Psoas muscle (tissue), 8 donors: Measurements from ENCODE around the gene LEFTY1. TPM values are rescaled to one million over a fixed set of nuclear protein-coding genes. Genes with fewer than 3 reads are reported as not detected.

Experiments used
- ATAC-seq, 4 donors: fragments of 200-7000 bp; cut with Tn5 transposase; one replicate each; pipeline ENCODE4 v1.9.1; 2020; ENCODE audit warnings: moderate library complexity in 3 of 4, mild to moderate bottlenecking in 2 of 4
- DNase-seq, 2 donors: peaks; one replicate each; pipeline ENCODE4 v3.0.0-alpha.2; 2020
- H3K27ac ChIP-seq: fragments of 200-600 bp; one replicate; pipeline ENCODE4 v1.8.0; 2022
- H3K27me3 ChIP-seq, 3 donors: fragments of 200-600 bp in 1 of 3; one replicate each; pipeline versions ENCODE4 v1.6.1 to v1.8.0; 2013 to 2022; ENCODE audit warnings: low read length in 2 of 3, mild to moderate bottlenecking in 2 of 3, moderate library complexity in 1 of 3; ENCODE audit not compliant: insufficient read depth in 3 of 3
- H3K36me3 ChIP-seq, 2 donors: fragments of 200-600 bp in 1 of 2; one replicate each; pipeline versions ENCODE4 v1.6.1 to v1.8.0; 2013 to 2022; ENCODE audit warnings: low read depth in 1 of 2, mild to moderate bottlenecking in 1 of 2, moderate library complexity in 1 of 2; ENCODE audit not compliant: insufficient read depth in 1 of 2
- H3K4me1 ChIP-seq: fragments of 200-600 bp; one replicate; pipeline ENCODE4 v1.8.0; 2022
- H3K4me3 ChIP-seq: fragments of 200-600 bp; one replicate; pipeline ENCODE4 v1.8.0; 2022; ENCODE audit warnings: mild to moderate bottlenecking
- H3K9me3 ChIP-seq: fragments of 200-600 bp; one replicate; pipeline ENCODE4 v1.8.0; 2022
- WGBS, 3 donors: extraction: QIAGEN DNeasy Blood & Tissue Kit; methylation state at CpG; one replicate each; pipeline versions ENCODE4 v1.1.6 to v1.1.7; 2013; 5-methylcytosine and 5-hydroxymethylcytosine counted together
- intact Hi-C, 2 donors: fragments of 100-400 bp; cut with DNase I; formaldehyde crosslinking; loops; one replicate each; pipeline versions ENCODE4 v1.11.0 to v1.14.2; 2022
- polyA plus RNA-seq, 3 donors: library from polyadenylated mRNA; stranded (reverse); fragments of 200-250 nt; gene quantifications; one replicate each; pipeline ENCODE4 v1.2.3, GENCODE V29; 2013
- total RNA-seq, 4 donors: library from RNA; stranded (reverse); fragmentation: NEBNext Ultra II Directional in 2 of 4; extraction: Animal tissue kit (Norgen Biotek cat#: 25700) in 2 of 4; gene quantifications; one replicate each; pipeline versions ENCODE4 v1.2.1 to v1.2.4, GENCODE V29; 2021 to 2023
- TF ChIP-seq, protein P1 (sequence below): fragments of 200-600 bp; IDR thresholded peaks from one replicate; pipeline ENCODE4 v1.8.0; 2022; ENCODE audit warnings: antibody characterized with exemption
- donor health status: healthy with polysubstance abuse.
- donor health status: DM: no; HTN: no; CAD: no; lungs with moderate emphysema.
- donor health status: Bipolar disorder and iron deficiency.
- donor health status: healthy.
- donor health status: DM: yes; HTN: yes; CAD: no.
- donor health status: DM: no; HTN: no; CAD: no.
- donor health status: DM: no; HTN: no; CAD: no.
- donor health status: DM: yes; HTN: yes; CAD: no.

Gene LEFTY1
- total and polyA plus RNA-seq, 7 donors = 0.08 to 0.26 (median 0.13) TPM; not detected in 4

- DNase-seq = no peak
- intact Hi-C loops = no loop called here
- 82 to 92% (median 89%) methylated on average over 14 of the region's 14 CpGs for WGBS, 3 donors
These were observed 39.5 kb upstream of the LEFTY1 start for GRCh38 chr1:225928186-225929175.

DNA sequence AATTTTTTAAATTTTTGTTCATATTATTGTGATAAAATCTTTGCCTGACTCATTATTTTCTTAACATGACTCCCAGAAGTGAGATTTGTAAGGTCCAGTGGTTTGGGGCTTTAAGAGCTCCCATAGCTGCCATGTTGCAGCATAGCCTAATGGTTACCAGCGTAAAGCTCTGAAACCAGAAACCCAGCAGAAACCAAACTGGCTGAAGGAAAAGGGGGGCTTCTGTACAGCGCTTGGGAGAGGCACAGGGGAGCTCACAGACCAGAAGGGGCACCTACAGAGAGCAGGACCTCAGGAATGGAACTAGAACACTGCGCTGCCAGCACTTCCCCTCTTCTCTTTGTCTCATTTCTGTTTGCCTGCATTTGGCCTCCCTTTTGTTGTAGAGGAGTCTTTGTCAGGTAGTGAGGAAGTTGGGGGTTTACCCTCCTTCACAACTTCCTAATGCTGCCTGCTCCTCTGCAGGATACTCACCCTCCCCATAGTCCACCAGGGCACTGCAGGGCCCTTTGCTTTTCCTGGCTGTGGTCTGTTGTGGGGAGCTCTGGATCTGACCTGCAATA lies 37.7 kb upstream of the LEFTY1 start:
- intact Hi-C loops = no loop called here
- Histone ChIP-seq H3K27me3 (no peaks in the 10 kb centered on the region), H3K9me3 (no peaks in the 10 kb centered on the region), H3K27ac (no peak overlapping the region), H3K4me1 (peaks cover 8% of the 10 kb centered on the region), H3K4me3 (no peak overlapping the region), H3K36me3 (peaks cover 0 to 6% of the 10 kb centered on the region in 2 donors)
- ATAC-seq = no peak
- TF ChIP-seq, protein P1, sequence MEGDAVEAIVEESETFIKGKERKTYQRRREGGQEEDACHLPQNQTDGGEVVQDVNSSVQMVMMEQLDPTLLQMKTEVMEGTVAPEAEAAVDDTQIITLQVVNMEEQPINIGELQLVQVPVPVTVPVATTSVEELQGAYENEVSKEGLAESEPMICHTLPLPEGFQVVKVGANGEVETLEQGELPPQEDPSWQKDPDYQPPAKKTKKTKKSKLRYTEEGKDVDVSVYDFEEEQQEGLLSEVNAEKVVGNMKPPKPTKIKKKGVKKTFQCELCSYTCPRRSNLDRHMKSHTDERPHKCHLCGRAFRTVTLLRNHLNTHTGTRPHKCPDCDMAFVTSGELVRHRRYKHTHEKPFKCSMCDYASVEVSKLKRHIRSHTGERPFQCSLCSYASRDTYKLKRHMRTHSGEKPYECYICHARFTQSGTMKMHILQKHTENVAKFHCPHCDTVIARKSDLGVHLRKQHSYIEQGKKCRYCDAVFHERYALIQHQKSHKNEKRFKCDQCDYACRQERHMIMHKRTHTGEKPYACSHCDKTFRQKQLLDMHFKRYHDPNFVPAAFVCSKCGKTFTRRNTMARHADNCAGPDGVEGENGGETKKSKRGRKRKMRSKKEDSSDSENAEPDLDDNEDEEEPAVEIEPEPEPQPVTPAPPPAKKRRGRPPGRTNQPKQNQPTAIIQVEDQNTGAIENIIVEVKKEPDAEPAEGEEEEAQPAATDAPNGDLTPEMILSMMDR = no peak
- WGBS, 3 donors = 83 to 85% (median 83%) methylated on average over 3 of the region's 3 CpGs
- no peak for DNase-seq

More at GRCh38 chr1:225928186-225929175, 39.5 kb upstream of the LEFTY1 start:
- Histone ChIP-seq H3K27me3 (no peaks in the 10 kb centered on the region), H3K4me3 (no peak overlapping the region), H3K9me3 (no peaks in the 10 kb centered on the region), H3K27ac (no peak overlapping the region), H3K4me1 (peaks cover under 1% of the 10 kb centered on the region), H3K36me3 (no peaks in the 10 kb centered on the region)
- no peak for ATAC-seq
- TF ChIP-seq, protein P1 = no peak

DNA sequence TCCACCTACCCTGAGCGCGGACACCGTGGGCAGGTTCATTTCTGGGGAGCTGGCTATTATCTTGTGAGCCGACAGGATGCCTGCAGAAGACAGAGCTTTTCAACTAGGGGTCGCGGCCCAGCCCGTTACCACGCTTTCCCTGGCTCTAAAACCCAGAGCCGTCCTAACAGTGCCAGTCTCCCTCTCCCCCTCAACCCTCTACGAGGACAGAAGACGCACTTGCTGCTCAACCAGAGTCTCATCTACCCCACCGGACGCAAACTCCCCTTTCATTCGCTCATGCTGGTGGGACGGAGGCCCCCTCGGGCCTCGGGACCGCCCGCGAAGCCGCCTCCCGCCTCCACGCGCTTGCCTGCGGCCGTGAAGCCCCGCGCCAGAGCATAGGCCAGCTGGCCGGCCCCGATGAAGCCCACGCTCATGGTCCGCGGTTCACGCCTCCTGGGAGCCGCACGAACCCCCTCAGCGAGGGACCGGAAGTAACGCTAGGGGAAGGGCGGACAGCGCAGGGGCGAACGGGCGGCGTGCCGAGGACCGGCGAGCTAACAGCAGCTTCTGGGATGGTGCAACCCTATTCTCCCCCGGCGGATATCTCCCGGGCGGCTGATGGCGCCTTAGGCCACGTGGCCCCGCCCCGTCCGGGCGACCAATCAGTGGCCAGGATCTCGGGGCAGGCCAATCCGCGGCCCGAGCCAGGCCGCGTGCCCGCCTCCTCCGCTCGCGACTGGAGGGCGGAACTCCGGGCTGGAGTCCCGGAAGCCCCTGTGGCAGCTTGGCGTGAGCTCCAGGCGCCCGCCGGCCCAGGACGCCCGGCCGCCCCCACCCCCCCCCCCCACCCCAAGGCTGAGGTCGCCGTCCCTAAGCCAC lies 35.0 kb upstream of the LEFTY1 start, which contains the start of gene PYCR2:
PYCR2 (minus strand) TSS at position 559 of the 864 bp plus-strand sequence; CDS start at position 419, 140 bp downstream.
- peak within 1 kb of the TSS; percentile 97 for H3K27ac ChIP-seq
- TF ChIP-seq, protein P1 = no peak
- H3K4me3 ChIP-seq = peak within 1 kb of the TSS; percentile 98
- ATAC-seq = peak; percentile 99 to 100 (median 99)
- WGBS, 3 donors = 0% methylated on average over 56 to 80 of the region's 80 CpGs
- no peaks in the 10 kb centered on the region for H3K27me3 ChIP-seq
- DNase-seq = peak; percentile 97 to 99
- peaks cover 14% of the 10 kb centered on the region for H3K4me1 ChIP-seq
- H3K9me3 ChIP-seq = no peaks in the 10 kb centered on the region
- intact Hi-C loops = loop anchor here (5.0 kb wide), 1 partner anchor 42 kb away; the partner anchor contains the start of gene TMEM63A (in 2 of the 2)
- H3K36me3 ChIP-seq = peaks cover 5 to 30% of the 10 kb centered on the region in 2 donors

DNA sequence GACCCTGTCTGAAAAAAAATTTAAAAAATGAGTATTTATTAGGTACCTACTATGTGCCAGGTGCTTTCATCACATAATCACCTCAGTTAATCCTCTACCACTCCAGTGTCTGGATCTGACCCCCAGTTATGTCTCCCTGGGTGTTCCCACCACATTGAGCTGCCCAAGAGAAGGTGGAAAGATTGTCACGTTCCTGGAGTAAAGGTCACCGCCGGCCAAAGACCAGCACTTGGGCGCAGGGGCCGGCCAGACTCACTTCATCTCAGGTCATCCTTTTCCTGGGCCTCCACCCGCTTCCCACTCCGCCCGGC lies 34.4 kb upstream of the LEFTY1 start:
- intact Hi-C loops = loop anchor here (5.0 kb wide), 1 partner anchor 41 kb away; the partner anchor contains the start of gene TMEM63A (in 2 of the 2)
- ATAC-seq = peak in 3 of 4 donors; percentile 2 to 18 (median 11)
- TF ChIP-seq, protein P1 = no peak
- DNase-seq = no peak
- WGBS, 3 donors = 3 to 5% (median 5%) methylated on average over 8 of the region's 8 CpGs
- H3K27me3 ChIP-seq = no peaks in the 10 kb centered on the region
- H3K36me3 ChIP-seq = peaks cover 5 to 35% of the 10 kb centered on the region in 2 donors
- H3K4me3 ChIP-seq = peak overlapping the region; percentile 98
- no peaks in the 10 kb centered on the region for H3K9me3 ChIP-seq
- H3K27ac ChIP-seq = peak overlapping the region; percentile 97
- H3K4me1 ChIP-seq = peaks cover 14% of the 10 kb centered on the region
